GM20431 (cell line): ENCODE results near the gene SLC39A9.
"Not testable (repeated sequence)": the region's sequence is repeated elsewhere in the genome, so short reads cannot be mapped to it uniquely, and the experiment has no call there.

Experiments
- in situ Hi-C: fragments of 300-500 bp; cut with MseI, MboI; formaldehyde crosslinking; loops from one replicate; pipeline ENCODE4 v1.15.0; 2020; ENCODE audit warnings: low sequenced_read_pairs; ENCODE audit not compliant: unreplicated experiment

The SLC39A9 gene

DNA sequence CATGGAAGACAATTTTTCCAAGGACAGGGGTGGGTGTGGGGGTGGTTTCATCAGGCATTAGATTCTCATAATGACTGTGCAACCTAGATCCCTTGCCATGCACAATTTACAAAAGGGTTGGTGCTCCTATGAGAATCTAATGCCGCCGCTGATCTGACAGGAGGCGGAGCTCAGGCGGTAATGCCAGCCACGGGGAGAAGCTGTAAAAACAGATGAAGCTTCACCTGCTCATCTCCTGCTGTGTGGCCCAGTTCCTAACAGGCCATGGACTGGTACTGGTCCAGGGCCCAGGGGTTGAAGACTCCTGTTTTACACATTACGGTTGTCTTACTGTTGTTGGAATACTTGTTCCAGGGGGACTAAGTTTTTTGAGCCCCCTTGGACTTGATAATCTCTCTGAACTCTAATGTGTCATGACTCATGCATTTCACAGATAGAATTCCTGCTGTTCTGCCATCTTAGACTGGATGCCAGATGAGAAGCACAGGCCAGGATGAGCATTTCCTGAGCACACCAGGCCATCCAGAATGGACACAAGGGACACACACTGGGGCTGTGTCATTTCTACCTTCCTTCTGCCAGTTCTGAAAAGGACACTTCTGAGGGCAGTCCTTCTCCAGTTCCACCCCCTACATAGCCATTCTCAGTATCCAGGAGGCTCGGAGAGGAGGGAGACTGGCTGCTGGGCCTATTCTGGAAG, 91.9 kb downstream of the SLC39A9 start:
- in situ Hi-C loops, result no loop called here

DNA sequence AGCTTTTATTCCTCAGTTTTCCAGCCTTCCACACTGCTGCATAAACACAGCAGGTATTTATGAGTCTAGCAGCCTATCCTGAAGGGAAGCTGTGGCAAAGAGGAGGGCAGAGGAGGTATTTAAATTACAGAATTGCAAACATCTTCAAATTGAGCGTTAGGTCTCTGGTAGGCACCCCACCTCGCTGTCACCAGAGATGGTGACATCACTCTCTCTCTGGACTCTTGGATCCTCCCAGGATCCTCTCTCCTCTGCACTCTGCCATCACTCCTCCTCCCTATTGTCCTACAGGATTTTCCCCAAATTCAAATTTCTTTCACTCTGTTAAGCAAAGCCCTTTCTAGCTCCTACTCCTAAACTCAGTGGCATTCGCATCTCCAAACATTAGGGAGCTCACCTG, 92.7 kb downstream of the SLC39A9 start:
- in situ Hi-C loops, result no loop called here

- in situ Hi-C loops, result no loop called here
Measured at GRCh38 chr14:69493038-69493437, 94.5 kb downstream of the SLC39A9 start.

- in situ Hi-C loops, result no loop called here
Measured at GRCh38 chr14:69493791-69494190, 95.3 kb downstream of the SLC39A9 start.

DNA sequence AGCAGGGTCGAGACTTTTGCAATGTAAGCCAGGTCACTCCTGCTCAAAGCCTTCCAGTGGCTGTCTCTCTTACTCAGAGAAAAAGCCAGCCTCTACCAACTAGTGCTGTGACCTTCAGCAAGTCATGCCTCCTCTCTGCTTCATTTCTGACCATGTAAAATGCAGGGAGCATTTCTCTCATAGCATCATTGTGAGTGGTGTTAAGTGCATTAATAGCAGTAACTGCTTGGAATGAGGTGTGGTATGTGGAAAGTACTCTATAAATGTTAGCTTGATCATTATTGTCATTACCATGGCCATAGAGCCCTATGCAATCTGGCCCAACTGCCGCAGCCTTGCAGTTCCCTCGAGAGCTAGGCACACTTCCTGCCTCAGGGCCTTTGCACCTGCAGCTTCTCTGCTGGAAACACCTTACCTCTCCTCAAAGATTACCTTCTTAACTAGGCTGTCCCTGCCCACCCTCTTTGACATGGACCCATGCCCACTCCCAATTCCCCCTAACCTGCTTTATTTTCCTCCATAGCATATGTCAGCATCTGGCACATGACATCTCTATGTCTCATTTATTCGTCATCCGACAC, 96.9 kb downstream of the SLC39A9 start:
- in situ Hi-C loops, result no loop called here

DNA sequence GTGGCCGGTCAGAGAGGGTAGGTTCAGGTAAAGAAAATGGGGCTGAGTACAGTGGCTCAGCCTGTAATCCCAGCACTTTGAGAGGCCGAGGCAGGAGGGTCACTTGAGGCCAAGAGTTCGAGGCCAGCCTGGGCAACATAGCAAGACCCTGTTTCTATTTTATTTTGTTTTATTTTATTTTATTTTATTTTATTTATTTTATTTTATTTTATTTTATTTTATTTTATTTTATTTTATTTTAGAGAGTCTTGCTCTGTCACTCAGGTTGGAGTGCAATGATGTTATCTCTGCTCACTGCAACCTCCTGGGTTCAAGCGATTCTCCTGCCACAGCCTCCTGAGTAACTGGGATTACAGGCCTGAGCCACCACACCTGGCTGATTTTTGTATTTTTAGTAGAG, 99.4 kb downstream of the SLC39A9 start:
- in situ Hi-C loops, result not testable (repeated sequence)

- in situ Hi-C loops, result not testable (repeated sequence)
Measured at GRCh38 chr14:69498286-69498685, 99.8 kb downstream of the SLC39A9 start.

DNA sequence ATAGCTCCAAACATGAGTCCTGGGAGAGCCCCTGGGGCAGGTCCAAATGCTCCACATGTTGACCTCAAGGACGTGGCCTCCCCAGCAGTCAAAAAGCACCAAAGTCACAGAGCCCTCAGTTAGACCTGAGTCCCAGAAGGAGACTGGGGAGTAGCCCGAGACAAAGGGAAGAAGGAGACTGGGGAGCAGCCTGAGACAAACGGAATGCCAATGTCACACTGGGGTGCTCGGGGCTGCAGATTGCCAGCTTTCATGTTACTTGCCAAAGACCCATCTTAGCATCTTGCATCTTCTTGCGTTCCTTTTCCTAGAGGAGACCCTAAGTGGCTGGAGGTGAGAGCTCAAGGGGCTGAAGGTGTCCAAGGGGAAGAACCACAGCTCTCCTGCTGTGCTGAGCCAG, 100.9 kb downstream of the SLC39A9 start:
- in situ Hi-C loops, result no loop called here

GRCh38 chr14:69500096-69500495, 101.6 kb downstream of the SLC39A9 start:
- in situ Hi-C loops, result no loop called here

DNA sequence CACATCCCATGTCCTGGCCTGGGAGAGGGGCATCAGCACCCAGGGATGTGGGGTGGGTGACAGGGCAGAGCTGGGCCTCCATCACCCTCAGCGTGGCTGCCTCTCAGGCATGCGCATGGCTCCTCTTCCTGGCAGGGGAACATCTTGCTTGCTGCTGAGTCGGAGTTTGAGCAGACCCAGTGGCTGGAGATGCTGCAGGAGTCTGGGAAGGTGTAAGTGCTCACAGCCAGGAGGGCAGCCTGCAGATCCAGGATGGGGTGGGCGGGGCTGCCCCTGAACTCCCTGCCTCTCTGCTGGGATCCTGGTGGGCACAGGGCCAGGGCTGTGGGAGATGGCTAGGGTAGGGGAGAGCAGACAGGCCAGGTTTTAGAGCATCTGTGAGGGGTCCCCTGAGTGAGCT, 102.2 kb downstream of the SLC39A9 start:
- in situ Hi-C loops, result no loop called here

DNA sequence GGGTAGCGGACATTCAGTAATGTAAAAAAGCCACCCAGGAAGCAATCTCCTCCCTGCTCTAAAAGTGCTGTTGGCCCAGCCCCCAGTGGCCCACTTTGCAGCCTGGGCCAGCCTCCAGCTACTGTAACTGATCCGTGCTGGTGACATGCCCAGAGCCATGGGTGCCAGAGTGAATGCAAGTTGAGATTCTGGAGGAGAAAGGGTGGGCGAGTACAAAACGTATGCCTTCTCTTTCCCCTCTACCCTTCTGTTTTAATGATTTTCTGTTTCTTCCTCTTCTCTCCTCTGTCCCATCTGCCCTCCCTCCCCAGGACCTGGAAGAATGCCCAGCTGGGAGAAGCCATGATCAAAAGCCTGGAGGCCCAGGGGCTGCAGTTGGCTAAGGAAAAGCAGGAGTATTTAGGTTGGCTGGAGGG, 102.9 kb downstream of the SLC39A9 start:
- in situ Hi-C loops, result no loop called here

GRCh38 chr14:69504775-69505174, 106.3 kb downstream of the SLC39A9 start:
- in situ Hi-C loops, result no loop called here

DNA sequence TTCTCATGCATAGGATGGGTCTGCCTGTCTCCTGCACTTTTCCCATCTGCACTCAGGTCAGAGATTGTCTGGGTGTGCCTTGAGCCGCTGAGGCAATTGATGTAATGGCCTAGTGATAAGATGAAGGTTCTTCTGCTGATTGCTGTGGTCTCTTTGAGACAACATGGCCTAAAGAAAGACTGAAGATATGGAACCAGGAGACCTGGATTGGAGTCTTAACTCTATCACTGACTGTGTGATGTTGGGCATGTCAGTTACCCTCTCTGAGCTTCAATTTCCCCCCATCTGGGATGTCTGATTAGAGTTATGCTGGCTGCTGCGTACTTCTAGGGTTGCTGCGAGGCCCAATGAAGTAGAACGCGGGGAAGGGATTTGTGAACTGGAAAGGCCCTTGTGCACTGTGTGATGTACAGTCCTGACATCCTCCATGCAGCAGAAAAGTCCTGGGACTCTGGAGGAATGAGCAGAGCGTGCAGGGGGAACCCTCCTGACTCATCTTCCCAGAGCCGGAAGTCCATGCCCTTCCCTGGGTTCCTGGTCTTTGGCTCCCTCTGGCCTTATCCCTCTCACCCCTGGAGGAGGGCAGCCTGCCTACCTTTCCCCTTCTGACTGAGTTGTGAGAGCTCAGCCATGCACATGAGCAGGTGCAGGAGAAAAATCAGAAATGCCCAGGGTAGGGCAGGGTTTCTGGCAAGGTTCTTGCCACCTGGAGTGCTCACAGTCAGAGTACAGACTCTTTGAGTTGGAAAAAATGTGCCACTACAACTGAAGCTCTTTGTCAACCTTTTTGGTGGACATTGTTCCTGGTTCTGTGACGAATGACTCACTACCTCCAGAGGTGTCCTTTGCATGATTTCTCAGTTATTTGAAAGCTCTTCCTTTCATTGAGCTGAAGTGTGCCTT, 107.1 kb downstream of the SLC39A9 start:
- in situ Hi-C loops, result no loop called here

DNA sequence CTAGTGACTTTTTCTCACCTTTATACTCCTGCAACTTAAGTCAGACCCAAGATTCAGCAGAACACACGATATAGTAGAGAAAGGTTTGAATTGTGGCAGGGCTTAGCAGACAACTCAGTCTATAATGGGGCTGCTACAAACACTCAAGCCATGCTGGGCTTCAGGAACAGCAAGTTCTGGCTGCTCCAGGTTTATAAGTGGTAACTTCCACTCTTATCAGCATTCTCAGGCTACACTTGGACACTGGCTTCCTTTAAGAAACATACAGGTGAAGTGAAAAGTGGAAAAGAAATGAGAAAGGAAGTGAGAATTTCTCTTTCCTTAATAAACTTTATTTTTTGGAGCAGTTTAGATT, 107.7 kb downstream of the SLC39A9 start:
- in situ Hi-C loops, result no loop called here
